ENCODE results near the gene MEPCE. TPM values are rescaled to one million over a fixed set of nuclear protein-coding genes. Genes with fewer than 3 reads are reported as not detected.

Gene MEPCE
- total and polyA plus RNA-seq, 4 donors, result 6.7 to 21.8 (median 16.5) TPM

GRCh38 chr7:100456562-100456961, 26.9 kb downstream of the MEPCE start:
- 92% methylated on average over 14 of the region's 14 CpGs for WGBS
- Histone ChIP-seq H3K9me3 (ENCODE audit: control insufficient read depth in 4 of 4, low read length in 3 of 4) (no peaks in the 10 kb centered on the region), H3K27ac (ENCODE audit: low read depth in 1 of 2, low read length in 2 of 2) (no peak overlapping the region), H3K36me3 (ENCODE audit: control insufficient read depth in 4 of 4, insufficient read depth in 3 of 4, low read depth in 1 of 4, low read length in 3 of 4) (no peaks in the 10 kb centered on the region), H3K27me3 (ENCODE audit: control insufficient read depth in 4 of 4, insufficient read depth in 4 of 4, low read length in 3 of 4) (no peaks in the 10 kb centered on the region), H3K4me1 (ENCODE audit: control insufficient read depth in 4 of 4, insufficient read depth in 4 of 4, low read length in 3 of 4) (no peaks in the 10 kb centered on the region), H3K4me3 (ENCODE audit: low read depth in 1 of 3, low read length in 3 of 3) (no peak overlapping the region), H3K9ac (ENCODE audit: low read depth in 1 of 2, low read length in 2 of 2) (no peak overlapping the region)
- TF ChIP-seq RAD21 (IDR thresholded peaks at IDR 0.05) (no peak), NR2F2 (IDR thresholded peaks at IDR 0.05) (no peak)
- DNase-seq (ENCODE audit: low spot score), result no peak

- Histone ChIP-seq H3K9me3 (ENCODE audit: control insufficient read depth in 4 of 4, low read length in 3 of 4) (no peaks in the 10 kb centered on the region), H3K27ac (ENCODE audit: low read depth in 1 of 2, low read length in 2 of 2) (no peak overlapping the region), H3K36me3 (ENCODE audit: control insufficient read depth in 4 of 4, insufficient read depth in 3 of 4, low read depth in 1 of 4, low read length in 3 of 4) (no peaks in the 10 kb centered on the region), H3K4me1 (ENCODE audit: control insufficient read depth in 4 of 4, insufficient read depth in 4 of 4, low read length in 3 of 4) (no peaks in the 10 kb centered on the region), H3K4me3 (ENCODE audit: low read depth in 1 of 3, low read length in 3 of 3) (no peak overlapping the region), H3K27me3 (ENCODE audit: control insufficient read depth in 4 of 4, insufficient read depth in 4 of 4, low read length in 3 of 4) (no peaks in the 10 kb centered on the region), H3K9ac (ENCODE audit: low read depth in 1 of 2, low read length in 2 of 2) (no peak overlapping the region)
- WGBS, result 96% methylated on average over 6 of the region's 6 CpGs
- DNase-seq (ENCODE audit: low spot score), result no peak
- no peak for TF ChIP-seq RAD21 (IDR thresholded peaks at IDR 0.05)
- TF ChIP-seq RXRA (IDR thresholded peaks at IDR 0.05), result no peak
- TF ChIP-seq, protein P1, sequence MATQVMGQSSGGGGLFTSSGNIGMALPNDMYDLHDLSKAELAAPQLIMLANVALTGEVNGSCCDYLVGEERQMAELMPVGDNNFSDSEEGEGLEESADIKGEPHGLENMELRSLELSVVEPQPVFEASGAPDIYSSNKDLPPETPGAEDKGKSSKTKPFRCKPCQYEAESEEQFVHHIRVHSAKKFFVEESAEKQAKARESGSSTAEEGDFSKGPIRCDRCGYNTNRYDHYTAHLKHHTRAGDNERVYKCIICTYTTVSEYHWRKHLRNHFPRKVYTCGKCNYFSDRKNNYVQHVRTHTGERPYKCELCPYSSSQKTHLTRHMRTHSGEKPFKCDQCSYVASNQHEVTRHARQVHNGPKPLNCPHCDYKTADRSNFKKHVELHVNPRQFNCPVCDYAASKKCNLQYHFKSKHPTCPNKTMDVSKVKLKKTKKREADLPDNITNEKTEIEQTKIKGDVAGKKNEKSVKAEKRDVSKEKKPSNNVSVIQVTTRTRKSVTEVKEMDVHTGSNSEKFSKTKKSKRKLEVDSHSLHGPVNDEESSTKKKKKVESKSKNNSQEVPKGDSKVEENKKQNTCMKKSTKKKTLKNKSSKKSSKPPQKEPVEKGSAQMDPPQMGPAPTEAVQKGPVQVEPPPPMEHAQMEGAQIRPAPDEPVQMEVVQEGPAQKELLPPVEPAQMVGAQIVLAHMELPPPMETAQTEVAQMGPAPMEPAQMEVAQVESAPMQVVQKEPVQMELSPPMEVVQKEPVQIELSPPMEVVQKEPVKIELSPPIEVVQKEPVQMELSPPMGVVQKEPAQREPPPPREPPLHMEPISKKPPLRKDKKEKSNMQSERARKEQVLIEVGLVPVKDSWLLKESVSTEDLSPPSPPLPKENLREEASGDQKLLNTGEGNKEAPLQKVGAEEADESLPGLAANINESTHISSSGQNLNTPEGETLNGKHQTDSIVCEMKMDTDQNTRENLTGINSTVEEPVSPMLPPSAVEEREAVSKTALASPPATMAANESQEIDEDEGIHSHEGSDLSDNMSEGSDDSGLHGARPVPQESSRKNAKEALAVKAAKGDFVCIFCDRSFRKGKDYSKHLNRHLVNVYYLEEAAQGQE (IDR thresholded peaks at IDR 0.05), result no peak
- TF ChIP-seq FOXA2 (IDR thresholded peaks at IDR 0.05), result no peak
- TF ChIP-seq, protein P2, sequence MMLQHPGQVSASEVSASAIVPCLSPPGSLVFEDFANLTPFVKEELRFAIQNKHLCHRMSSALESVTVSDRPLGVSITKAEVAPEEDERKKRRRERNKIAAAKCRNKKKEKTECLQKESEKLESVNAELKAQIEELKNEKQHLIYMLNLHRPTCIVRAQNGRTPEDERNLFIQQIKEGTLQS (IDR thresholded peaks at IDR 0.05), result no peak
- TF ChIP-seq YY1 (IDR thresholded peaks at IDR 0.05), result no peak
- no peak for TF ChIP-seq TAF1 (conservative IDR thresholded peaks at IDR 0.05)
- no peak for TF ChIP-seq NR2F2 (IDR thresholded peaks at IDR 0.05)
Observed at GRCh38 chr7:100457033-100457432, 27.4 kb downstream of the MEPCE start.

DNA sequence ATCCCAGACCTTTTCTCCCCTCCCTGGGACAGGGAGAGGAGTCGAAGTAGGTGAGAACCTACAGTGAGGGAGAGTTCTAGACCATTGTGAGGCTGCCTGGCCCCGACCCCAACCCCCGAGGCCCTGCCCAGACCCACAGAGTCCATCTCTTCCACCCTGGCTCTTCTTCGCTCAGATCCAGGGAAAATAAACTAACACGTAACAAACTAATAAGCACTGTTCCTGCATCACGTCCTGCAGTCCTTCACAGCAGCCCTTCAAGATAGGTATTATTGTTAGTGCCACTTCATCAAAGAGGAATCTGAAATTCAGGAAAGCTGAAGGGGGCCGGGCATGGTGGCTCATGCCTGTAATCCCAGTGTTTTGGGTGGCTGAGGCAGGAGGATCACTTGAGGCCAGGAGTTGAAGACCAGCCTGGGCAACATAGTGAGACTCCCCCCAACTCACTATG, 34.6 kb downstream of the MEPCE start, which contains the start of gene SPACDR:
SPACDR (minus strand) TSS at position 51 of the 451 bp plus-strand sequence. CDS start 235 bp downstream, outside the sequence.
- Histone ChIP-seq H3K9ac (ENCODE audit: low read depth in 1 of 2, low read length in 2 of 2) (no peak within 1 kb of the TSS), H3K27ac (ENCODE audit: low read depth in 1 of 2, low read length in 2 of 2) (no peak within 1 kb of the TSS), H3K4me1 (ENCODE audit: control insufficient read depth in 4 of 4, insufficient read depth in 4 of 4, low read length in 3 of 4) (peaks cover 3 to 9% (median 7%) of the 10 kb centered on the region in 4 donors), H3K27me3 (ENCODE audit: control insufficient read depth in 4 of 4, insufficient read depth in 4 of 4, low read length in 3 of 4) (no peaks in the 10 kb centered on the region), H3K36me3 (ENCODE audit: control insufficient read depth in 4 of 4, insufficient read depth in 3 of 4, low read depth in 1 of 4, low read length in 3 of 4) (peaks cover 0 to 1% (median 0%) of the 10 kb centered on the region in 4 donors), H3K9me3 (ENCODE audit: control insufficient read depth in 4 of 4, low read length in 3 of 4) (no peaks in the 10 kb centered on the region), H3K4me3 (ENCODE audit: low read depth in 1 of 3, low read length in 3 of 3) (no peak within 1 kb of the TSS)
- 90% methylated on average over 7 of the region's 7 CpGs for whole genome bisulfite sequencing
- DNase-seq (ENCODE audit: low spot score), result no peak
- no peak for TF ChIP-seq MAX (IDR thresholded peaks at IDR 0.05)
- TF ChIP-seq HNF4A (conservative IDR thresholded peaks at IDR 0.05), result no peak
- TF ChIP-seq EGR1 (IDR thresholded peaks at IDR 0.05; ENCODE audit: low read depth in 2 of 2), result no peak
- no peak for TF ChIP-seq GABPA (IDR thresholded peaks at IDR 0.05 in 1 of 2, conservative IDR thresholded peaks at IDR 0.05 in 1 of 2)
- TF ChIP-seq NR2F2 (IDR thresholded peaks at IDR 0.05), result no peak
- no peak for TF ChIP-seq TAF1 (conservative IDR thresholded peaks at IDR 0.05)
- TF ChIP-seq FOXA1 (IDR thresholded peaks at IDR 0.05), result no peak
- TF ChIP-seq JUND (IDR thresholded peaks at IDR 0.05), result no peak
- TF ChIP-seq, protein P2 (IDR thresholded peaks at IDR 0.05), result no peak
- TF ChIP-seq CTCF (IDR thresholded peaks at IDR 0.05; ENCODE audit: low read depth, low read length, missing input control), result no peak
- TF ChIP-seq SP1 (IDR thresholded peaks at IDR 0.05), result no peak
- TF ChIP-seq HNF4G (IDR thresholded peaks at IDR 0.05), result no peak
- no peak for TF ChIP-seq RAD21 (IDR thresholded peaks at IDR 0.05)
- no peak for TF ChIP-seq YY1 (IDR thresholded peaks at IDR 0.05)
- TF ChIP-seq FOXA2 (IDR thresholded peaks at IDR 0.05), result no peak
- TF ChIP-seq, protein P1 (IDR thresholded peaks at IDR 0.05), result no peak
